HG02759 (cell line): ENCODE results near the gene FAF2.
"Not testable (repeated sequence)": the region's sequence is repeated elsewhere in the genome, so short reads cannot be mapped to it uniquely, and the experiment has no call there.

Source experiments
- ATAC-seq: cut with Tn5 transposase; IDR thresholded peaks from one replicate; pipeline ENCODE4 v1.9.1; 2021; ENCODE audit warnings: mild to moderate bottlenecking, moderate library complexity; ENCODE audit not compliant: unreplicated experiment

The FAF2 gene

DNA sequence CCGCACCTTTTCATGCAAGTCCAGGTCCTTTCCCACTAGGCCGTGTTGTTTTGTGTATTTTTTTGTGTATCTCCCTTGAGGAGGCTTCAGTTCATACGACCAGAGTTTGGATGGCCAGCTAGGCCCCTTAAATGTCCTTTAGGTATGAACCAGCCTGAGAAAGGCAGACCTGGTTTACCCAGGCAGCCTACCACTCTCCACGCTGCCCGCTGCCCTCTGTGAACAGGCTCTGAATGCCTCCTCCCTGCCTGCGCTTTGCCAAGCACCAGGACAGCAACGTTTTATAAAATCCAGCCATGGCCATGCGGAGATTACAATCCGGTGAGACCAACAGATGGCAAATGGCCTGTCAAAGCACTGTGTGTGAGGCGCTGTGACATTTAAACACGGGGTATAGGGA, 31.2 kb upstream of the FAF2 start:
- ATAC-seq: no peak

DNA sequence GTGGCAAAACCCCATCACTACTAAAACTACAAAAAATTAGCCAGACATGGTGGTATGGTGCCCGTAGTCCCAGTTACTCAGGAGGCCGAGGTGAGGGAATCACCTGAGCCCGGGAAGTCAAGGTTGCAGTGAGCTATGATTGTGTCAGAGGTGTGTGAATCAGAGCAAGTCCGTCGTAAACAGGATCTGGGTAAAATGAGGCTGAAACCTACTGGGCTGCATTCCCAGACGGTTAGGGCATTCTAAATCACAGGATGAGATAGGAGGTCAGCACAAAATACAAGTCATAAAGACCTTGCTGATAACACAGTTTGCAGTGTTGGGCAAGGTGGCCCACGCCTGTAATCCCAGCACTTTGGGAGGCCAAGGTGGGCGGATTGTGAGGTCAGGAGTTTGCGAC, 29.9 kb upstream of the FAF2 start:
- no peak for ATAC-seq

DNA sequence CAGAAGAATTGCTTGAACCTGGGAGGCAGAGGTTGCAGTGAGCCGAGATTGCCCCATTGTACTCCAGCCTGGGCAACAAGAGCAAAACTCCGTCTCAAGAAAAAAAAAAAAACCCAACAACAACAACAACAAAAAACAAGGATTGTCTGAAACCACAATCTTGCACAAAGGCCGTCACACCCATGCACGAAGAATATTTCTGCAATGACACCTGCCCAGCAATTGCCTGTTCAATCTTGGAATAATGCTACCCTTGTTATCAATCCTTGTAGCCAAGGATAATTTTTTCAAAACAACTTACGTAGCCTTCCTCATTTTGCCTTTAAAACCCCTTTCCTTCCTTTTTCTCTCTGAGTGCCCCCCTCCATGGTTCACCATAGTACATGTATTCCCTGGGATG, 28.1 kb upstream of the FAF2 start:
- no peak for ATAC-seq

DNA sequence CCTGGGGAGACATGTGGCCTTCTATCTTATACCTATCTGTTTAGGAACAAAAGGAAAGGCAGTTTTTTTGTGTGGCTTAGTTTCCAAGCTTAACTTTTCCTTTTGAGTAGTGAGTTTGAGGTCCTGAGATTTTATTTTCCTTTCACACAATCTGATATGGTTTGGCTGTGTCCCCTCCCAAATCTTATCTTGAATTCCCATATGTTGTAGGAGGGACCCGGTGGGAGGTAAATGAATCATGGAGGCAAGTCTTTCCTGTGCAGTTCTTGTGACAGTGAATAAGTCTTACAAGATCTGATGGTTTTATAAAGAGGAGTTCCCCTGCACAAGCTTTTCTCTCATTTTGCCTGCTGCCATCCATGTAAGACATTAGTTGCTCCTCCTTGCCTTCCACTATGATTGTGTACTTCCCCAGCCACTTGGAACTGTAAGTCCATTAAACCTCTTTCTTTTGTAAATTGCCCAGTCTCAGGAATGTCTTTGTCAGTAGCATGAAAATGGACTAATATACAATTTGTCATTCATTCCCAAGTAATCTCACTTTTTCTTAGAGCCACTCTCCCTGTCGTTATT, 27.1 kb upstream of the FAF2 start:
- no peak for ATAC-seq

DNA sequence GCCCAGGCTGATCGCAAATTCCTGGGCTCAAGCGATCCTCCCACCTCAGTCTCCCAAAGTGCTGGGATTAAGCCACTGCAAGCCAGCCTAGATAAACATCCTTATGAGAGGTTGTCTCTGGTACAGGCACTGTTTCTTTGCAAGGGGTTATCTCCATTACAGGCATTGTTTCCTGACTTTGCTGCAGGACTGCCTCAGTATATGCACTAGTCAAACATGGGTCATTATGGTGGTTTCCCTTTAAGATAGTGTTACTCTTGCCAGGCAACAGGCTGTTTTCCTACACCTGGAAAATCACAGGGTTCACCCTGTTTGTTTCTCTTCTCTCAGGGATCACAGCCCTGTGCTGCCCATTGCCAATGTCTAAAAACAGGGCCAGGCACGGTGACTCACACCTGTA, 24.0 kb upstream of the FAF2 start:
- ATAC-seq: no peak

DNA sequence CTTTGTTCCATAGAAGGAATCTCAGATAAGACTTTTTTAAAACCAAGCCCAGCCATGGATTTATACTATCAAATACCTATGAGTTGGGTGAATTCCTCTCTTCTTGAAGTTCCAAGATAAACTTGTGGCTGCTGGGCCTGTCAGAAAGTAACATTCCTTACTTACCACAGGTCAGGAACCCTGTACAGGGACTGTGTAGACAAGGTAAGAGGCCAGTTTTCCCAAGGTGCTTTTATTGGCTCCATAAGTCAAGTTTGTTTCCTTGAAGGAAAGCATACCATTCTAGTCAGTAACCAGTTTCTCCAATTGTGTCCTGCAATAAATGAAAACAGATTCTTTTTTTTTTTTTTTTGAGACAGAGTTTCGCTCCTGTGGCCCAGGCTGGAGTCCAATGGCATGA, 23.0 kb upstream of the FAF2 start:
- no peak for ATAC-seq

DNA sequence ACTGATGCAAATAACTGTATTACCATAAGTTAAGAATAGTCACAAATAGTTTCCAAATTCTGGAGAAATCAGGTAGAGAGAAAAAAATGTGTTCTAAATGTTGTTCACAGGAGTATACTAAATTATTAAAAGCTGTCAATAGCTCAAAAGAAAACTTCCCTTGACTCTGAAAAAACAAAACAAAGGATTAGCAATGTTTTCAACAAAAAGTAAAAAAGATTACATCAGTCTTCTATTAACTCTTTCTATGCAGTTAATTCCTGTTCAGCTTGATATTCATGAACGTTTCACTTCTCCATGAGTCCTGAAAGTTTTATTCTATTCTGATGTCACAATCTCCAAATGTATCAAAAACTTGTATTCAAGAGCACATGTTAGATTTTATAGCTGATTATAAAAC, 22.4 kb upstream of the FAF2 start:
- ATAC-seq: no peak

DNA sequence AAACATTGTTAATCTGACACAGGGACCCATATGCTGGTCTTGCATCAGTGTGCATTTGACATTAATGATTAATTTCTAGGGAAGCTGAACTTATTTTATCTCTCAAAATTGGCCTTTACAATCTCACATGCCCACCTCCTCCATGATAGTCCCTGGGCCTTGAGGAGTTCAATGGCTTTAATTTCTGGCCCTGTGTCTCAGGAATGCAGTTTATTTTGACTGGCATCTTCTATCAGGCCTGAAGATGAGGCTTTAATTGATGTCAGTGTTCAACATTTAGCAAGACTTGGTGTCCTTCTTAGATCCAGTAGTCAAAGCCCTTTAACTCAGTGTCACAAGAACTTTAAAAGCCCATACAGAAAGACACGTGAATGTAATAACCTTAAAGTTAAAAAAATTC, 21.3 kb upstream of the FAF2 start:
- no peak for ATAC-seq

DNA sequence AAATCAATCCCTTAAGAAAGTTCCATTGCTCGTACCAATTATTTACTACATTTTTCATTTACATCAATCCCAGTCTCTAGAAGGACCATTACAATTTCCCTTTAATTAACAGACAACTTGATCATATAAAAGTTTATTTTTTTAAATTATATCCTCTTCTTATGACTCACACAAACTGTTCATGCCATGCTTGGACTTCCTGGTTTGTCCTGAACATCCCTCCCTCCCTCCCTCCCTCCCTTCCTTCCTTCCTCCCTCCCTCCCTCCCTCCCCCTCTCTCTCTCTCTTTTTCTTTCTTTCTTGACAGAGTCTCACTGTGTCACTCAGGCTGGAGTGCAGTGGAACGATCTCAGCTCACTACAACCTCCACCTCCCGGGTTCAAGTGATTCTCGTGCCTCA, 20.2 kb upstream of the FAF2 start:
- ATAC-seq: no peak

DNA sequence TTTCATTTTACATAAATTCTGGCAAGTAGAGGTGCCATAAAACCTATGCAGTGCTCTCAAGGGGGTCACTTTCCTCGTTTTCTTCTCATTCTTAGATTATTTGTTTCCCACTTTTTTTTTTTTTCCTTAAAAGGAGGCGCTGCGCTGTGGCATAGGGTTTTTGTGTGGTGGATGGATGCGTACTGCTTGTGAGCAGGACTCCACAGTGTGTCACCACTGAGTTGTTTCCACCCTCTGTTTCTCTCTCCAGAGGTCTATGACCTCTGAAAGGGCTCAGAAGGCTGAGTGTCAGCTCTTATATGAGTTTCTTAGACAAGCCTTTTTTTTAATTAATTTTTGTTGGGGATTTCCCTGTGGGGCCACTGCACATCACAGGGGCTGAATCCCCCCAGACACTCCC, 18.2 kb upstream of the FAF2 start:
- no peak for ATAC-seq

DNA sequence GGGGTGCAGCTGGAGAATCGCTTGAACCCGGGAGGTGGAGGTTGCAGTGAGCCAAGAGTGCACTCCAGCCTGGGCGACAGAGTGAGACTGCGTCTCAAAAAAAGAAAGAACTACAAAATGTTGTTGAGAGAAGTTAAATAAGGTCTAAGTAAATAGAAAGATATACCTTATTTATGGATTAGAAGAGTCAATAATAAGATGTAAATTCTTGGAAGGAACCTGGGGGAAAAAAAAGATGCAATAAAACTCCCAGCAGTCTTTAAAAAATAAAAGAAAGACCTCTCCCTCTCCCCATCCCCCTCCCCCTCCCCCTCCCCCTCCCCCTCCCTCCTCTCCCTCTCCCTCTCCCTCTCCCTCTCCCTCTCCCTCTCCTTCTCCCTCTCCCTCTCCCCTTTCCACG, 15.5 kb upstream of the FAF2 start:
- no peak for ATAC-seq

DNA sequence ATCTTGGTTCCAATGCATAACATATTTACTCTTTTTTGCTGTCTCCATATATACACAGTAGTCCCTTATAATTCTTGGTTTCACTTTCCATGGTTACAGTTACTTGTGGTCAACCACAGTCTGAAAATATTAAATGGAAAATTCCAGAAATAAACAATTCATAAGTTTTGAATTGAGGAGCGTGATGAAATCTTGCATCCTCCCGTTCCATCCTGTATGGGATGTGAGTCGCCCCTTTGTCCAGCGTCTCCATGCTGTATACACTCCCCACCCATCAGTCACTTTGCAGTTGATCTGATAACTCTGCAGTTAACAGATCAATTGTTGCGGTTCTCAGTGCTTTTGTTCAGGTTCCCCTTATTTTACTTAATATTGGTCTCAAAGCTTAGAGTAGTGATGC, 11.5 kb upstream of the FAF2 start:
- no peak for ATAC-seq

DNA sequence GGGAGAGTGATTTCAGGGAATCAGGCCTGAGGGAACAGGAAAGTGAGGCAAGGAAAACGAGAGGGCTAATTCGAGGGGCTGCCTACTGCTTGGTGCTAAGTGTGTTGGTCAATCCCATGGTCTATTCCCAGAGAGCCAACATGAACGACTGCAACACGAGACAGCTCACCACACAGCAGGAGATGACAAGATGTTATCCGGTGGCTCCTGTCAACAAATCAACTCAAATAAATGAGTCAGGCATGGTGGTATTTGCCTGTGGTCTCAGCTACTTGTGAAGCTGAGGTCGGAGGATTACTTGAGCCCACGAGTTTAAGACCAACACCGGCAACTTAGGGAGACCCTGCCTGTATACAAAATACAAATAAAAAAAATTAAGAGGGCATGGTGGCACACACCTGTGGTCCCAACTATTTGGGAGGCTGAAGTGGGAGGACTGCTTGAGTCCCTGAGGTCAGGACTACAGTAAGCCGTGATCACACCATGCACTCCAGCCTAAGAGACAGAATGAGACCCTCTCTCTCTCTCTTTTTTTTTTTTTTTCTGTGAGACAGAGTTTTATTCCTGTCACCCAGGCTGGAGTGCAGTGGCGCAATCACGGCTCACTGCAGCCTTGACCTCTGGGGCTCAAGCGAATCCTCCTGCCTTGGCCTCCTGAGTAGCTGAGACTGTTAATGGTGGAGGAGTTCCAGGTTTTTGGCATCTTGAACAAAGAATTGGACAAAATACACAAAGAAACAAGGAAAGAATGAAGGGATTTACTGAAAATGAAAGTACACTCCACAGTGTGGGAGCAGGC, 9.0 kb upstream of the FAF2 start:
- ATAC-seq: no peak

DNA sequence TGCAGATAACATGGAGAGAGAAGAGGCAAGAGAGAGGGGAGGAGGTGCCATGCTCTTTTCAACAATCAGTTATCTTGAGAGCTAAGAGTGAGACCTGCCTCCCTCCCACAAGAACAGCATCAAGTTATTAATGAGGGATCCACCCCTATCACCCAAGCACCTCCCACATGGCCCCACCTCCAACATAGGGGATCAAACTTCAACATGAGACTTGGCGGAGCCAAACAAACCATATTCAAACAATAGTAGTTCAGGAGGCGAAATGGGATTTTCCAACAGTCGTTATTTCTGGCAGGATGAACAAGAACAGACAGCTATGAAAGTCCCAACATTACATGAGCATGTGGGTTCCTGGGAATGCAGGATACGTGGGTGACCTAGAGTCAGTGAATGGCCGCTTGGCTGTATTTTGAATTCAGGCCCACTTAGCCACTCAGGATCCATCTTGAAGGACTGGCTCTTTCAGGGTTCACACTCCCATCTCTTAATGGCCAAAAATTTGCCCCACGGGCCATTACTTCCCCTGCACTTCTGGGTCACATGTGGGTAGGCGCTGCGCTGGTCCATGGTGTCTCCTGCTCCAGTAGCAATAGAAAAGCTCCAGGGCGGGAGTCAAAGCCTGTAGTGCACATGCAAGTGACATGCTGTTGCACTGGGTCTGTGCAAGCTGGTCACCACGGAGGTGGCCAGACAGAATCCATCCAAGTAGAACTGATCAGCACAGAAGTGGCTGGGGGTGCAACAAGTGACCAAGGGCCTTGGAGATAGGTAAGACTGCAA, 7.1 kb upstream of the FAF2 start:
- ATAC-seq: no peak

DNA sequence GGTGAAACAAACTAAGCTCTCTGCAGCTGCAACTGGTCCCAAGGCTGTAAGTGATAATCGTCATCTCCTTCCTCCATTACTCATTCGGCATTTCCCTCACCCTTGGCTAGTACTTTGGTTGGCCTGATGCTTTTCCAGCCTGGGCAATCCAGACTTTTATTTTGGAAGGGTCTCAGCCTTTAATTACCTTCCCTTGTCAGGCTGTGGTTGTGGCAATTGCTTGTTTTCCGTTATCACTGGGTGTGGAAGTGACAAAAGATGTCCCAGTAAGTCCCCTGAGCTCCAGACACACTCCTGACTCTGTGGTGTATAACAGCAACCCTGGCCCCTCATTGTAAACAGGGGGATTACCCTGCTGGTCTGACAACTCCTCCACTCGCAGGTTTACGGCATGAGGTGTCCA, 6.3 kb upstream of the FAF2 start:
- no peak for ATAC-seq

DNA sequence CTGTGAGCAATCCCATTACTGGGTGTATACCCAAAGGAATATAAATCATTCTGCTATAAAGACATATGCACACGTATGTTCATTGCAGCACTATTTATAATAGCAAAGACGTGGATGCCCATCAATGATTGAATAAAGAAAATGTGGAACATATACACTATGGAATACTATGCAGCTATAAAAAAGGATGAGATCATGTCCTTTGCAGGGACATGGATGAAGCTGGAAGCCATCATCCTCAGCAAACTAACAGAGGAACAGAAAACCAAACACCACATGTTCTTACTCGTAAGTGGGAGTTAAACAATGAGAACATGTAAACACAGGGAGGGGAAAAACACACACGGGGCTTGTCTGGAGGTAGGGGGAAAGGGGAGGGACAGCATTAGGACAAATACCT, 5.3 kb upstream of the FAF2 start:
- ATAC-seq: not testable (repeated sequence)

DNA sequence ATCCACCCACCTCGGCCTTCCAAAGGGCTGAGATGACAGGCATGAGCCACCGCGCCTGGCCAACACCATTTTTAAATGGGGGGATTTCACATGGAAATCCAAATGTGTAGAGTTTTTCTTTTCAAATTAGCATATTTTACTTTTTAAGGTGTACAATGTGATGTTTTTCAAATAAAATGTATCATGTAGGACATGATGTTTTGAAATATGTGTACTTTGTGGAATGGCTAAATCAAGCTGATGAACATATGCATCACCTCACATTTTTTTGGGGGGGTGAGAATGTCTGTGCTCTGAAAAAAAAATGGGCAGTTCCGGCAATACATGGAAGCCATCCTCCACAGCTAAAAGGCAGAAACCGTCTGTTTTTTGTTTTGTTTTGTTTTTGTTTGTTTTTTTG, 3.4 kb upstream of the FAF2 start:
- ATAC-seq: no peak

DNA sequence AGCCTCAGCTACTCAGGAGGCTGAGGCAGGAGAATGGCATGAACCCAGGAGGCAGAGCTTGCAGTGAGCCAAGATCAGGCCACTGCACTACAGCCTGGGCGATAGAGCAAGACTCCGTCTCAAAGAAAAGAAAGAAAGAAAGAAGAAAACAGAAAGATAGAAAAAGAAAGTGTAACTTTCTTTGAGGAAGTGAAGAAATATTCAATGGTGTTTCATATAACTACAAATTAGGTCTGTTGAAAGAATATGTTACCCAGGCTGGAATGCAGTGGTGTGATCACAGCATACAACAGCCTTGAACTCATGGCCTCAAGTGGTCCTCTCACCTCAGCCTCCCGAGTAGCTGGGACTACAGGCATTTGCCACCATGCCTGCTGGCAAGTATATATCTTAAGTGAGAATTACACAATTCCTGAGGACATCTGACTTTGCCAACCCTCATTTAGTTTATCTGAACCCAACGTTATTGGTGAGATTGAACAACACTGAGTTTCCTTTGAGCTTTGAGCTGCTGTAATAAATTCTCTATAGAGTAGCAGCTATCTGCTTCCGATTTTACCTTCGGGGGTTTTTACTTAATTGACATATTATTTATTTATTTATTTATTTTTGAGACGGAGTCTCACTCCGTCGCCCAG, 2.0 kb upstream of the FAF2 start:
- no peak for ATAC-seq

DNA sequence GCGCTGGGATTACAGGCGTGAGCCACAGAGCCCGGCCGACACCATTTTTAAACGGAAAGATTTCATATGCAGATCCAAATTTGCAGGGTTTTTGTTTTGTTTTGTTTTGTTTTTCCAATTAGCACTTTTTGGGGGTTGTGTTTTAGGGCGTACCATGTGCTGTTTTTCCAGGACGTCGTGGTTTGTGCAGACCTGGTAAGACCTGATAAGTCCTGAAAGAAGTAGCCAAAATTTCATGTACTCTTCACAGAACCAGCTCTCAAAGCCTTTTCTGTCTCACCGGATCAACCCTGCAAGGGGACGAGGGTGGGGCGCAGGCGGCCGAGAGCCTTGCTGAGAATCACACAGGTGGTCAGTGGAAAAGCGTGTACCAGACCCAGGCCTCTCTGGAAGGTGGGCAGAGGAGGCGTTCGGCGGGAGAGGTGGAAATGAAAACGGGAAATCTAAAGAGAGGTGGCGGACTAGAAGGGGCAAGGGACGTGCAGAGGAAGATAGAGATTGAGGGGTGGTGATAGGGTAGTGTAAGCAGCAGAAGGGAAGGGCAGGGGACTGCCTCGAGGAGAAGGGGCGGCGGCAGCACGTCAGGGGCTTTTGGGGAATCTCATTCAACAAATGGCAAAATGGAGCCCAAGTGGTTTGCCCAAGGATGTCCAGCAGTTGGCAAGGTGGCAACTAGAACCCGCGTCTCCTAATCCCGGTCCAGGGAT, 1.1 kb upstream of the FAF2 start:
- ATAC-seq: no peak

DNA sequence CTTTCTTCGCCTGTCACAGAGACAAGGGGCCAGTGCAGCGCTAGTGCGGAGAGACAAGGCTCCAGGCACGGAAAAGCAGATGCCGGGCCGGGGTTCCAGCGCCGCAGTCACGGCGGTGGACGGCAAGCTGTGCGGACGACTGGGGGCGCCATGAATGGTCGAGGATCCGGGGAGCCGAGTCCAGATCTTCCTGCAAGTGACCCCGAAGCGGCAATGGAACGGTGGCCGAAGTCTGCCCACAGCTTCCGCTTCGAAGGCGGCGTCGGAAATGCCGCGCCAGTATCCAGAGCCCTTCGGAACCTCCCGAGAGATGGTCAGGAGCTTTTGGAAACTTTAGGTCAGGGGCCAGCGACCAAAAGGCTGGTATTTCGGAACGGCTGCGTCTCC, 601 bp upstream of the FAF2 start:
- peak; percentile 35 for ATAC-seq

DNA sequence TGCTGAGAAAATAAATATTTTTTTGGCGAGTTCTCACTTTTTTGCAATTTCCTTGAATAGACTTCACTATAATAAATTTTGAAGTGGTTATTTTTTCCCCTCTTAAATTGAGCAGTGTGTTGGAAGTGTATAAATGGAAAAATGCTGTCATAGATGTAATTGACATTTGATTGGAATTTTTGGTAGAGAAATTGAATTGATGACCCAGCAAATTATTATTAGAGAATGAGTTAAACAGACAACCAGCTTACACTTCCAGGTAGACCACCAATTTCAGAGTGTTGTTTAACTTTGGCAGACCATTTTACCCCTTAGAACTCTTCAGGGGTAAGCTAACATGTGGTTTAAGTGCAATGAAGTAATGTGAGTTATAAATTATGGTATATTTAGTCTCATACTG, 1.9 kb downstream of the FAF2 start:
- no peak for ATAC-seq
